Right lung (tissue), 5 donors: ENCODE results near the gene MFAP4. TPM values are rescaled to one million over a fixed set of nuclear protein-coding genes. Genes with fewer than 3 reads are reported as not detected.
A peak's percentile ranks its signal among the peaks of the same experiment; 100 is the strongest.

Experiments
- DNase-seq, 2 donors: peaks; one replicate each; pipeline ENCODE4 v3.0.0-alpha.2; 2013
- polyA plus RNA-seq, 5 donors: library from polyadenylated mRNA; unstranded; fragments of 120-200 nt; gene quantifications; one replicate each; pipeline versions ENCODE4 v1.2.1 to v1.2.3, GENCODE V29; 2013; ENCODE audit warnings: inconsistent platforms in 1 of 5, low replicate concordance in 1 of 5; ENCODE audit not compliant: insufficient read length in 5 of 5, insufficient read depth in 1 of 5

Gene MFAP4
- polyA plus RNA-seq, 5 donors = 445 to 675 (median 514) TPM

- DNase-seq = no peak
These were observed 12.9 kb downstream of the MFAP4 start for GRCh38 chr17:19374136-19374535.

DNA sequence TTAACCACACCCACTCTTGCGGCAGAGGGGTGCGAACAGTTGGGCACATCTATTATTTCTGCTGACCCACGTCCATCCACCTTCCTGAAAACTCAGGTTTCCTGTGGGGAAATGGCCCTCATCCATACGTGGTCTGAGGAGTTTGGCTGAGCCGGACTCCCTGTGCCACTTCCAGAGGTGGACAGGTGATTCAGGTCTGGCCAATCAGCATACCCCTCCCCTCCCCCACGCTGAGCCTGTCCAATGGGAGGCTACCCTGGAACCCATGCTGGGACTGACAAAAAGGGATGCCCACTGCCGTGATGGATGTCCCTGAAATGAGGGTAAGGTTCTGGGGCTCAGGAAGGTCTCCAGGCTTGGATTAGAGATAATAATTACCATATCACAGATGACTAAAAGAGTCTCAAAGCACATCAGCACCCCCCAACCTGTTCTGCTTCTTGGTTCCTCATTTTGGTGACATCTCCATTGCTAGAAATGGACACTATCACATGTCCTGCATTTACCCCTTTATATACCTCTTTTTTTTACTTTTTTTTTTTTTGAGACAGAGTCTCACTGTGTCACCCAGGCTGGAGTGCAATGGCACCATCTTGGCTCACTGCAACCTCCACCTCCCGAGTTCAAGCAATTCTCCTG is 14.0 kb downstream of the MFAP4 start:
- DNase-seq = no peak

DNA sequence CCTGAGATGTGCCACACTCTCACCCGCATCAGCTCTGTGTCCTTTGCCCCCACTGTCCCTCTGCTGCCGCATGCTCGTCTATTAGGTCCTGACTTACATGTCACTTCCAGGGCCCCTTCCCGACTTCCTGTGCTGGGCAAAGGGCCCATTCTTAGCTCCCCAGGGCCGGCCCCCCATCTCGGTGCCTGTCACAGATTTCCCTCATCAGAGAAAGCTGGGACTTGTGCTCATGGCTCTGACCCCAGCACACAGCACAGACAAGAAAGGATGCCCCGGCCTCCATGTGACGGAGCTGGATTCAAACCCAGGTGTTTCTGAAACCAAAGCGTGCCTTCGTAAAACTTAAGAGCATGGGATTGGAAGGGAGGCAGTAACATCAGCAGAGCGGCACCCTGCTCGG is 14.6 kb downstream of the MFAP4 start:
- no peak for DNase-seq

- DNase-seq = no peak
These were observed 15.0 kb downstream of the MFAP4 start for GRCh38 chr17:19372011-19372370.

DNA sequence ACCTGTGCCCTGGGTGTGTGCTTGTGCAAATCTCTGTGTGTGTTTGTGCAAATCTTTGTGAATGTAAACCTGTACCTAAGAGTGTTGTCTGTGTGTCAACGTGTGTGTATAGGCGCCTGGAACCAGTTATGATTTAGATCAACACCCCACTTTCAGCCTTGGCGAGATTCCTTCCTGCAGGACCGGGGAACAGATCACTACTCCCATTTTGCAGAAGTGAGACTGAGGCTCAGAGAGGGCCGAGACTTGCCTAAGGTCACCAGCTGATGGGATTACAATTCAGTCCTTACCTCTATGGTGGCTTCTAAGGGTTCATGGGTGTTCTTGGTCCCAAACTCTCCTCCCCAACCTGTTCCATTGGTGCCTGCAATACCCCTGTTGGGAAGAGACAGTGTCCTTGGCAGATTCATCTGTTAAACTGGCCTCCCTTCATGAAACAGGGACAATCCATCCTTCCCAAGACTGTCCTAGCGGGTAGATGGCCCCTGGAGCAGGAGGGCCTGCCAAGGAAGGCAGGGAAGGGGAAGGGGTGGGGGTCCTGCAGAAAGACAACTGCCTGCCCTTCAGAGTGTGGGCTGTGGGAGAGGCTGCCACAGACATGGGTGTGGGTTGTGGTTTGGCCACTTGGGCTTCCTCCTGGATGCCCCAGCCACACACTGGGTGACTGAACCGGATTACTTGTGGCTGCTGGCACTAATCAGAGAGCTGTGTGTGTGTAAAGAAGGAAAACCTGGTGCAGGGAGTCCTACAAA is 15.6 kb downstream of the MFAP4 start:
- DNase-seq = no peak

DNA sequence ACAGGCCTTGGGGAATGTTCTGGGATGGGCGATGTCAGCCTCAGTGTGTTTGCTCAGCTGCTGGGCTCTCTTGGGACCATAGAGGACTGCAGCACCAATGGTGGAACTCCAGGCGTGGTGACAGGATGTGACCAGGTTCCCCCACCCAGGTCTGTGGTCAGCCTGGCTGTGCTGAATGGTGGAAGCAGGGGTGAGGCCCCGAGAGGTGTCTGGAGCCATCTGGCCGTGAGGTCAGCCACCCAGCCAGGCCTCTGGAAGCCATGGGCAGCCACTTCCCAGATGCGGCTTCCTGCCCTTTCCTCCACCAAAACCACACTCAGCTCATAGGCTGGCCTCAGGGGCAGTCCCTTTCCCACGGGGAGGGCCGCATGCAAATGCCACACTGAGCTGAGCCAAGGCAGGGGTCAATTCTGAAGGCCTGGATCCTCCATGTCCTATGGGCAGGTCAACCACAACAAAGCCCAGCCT is 16.5 kb downstream of the MFAP4 start:
- DNase-seq = no peak

- no peak for DNase-seq
These were observed 17.0 kb downstream of the MFAP4 start for GRCh38 chr17:19369846-19370492.

- DNase-seq = no peak
These were observed 17.7 kb downstream of the MFAP4 start for GRCh38 chr17:19369107-19369778.

- no peak for DNase-seq
These were observed 18.8 kb downstream of the MFAP4 start for GRCh38 chr17:19368229-19368628.

DNA sequence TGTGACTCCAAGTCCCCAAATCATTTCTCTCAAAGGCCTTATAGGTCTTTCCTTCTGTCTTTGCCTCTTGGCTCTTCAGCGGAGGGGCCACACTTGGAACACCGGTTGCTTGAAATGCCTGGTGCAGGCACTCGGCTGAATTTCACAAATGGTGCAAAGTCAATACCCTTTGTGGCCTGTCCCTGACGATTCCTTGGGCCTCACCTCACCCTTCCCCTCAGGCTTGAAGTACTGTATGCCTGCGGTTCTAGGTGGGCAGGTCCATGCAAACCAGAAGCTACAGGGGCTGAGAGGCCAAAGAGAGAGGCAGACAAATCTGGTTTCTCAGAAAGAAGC is 20.4 kb downstream of the MFAP4 start:
- DNase-seq = no peak

DNA sequence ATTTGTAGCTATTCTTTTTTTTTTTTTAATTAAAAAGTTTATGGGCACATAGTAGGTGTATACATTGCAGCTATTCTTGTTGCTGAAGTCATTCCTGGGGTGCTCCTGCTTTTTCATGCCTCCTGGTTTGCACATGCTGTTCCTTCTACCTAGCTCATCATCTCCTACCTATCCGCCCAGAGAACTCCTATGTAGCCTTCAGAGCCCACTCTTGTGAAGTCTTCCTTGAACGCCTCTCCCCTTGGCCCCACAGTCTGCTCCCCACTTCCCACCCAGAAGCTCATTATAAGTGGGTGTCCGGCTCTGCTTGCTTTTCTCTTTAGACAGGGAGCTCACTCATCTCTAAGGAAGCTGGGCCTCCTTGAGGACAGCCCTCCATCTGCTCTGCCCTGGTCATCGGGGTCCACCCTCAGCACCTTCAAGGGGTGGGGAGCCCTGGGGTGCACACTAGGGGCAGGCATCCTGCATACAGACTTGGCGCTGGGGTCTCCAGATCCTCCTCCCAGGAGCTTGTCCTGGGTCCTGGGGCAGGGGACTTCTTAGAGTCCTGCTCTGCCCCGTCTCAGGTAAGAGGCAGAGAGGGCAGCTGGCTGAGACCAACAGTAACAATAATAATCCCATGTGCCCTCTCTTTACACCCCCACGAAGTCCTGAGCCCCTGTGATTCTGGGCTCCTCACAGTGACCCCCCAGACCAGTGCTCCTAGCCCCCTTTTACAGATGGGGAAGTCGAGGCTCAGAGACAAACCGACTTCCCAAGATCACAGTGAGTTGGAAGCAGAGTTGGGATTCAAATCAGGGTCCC is 21.0 kb downstream of the MFAP4 start:
- DNase-seq = no peak

GRCh38 chr17:19365499-19365817 is 21.5 kb downstream of the MFAP4 start:
- DNase-seq = no peak

GRCh38 chr17:19364699-19365498 is 22.1 kb downstream of the MFAP4 start:
- no peak for DNase-seq

GRCh38 chr17:19363460-19364035 is 23.4 kb downstream of the MFAP4 start:
- no peak for DNase-seq

DNA sequence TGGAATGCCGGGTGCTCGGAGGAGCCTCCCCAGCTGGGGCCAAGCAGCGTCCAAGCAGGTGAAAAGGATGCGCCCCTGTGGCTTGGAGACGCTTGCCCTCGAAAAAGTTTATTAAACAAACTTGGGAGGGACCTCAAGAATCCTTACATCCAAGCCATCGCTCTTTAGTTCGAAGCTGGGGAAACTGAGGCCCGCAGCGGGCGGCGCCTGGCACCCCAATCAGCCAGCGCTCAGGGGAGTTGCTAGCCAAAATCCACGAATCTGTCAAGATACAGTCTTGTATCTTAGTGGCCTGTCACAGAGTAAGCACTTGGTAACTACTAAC is 23.9 kb downstream of the MFAP4 start:
- DNase-seq = no peak

DNA sequence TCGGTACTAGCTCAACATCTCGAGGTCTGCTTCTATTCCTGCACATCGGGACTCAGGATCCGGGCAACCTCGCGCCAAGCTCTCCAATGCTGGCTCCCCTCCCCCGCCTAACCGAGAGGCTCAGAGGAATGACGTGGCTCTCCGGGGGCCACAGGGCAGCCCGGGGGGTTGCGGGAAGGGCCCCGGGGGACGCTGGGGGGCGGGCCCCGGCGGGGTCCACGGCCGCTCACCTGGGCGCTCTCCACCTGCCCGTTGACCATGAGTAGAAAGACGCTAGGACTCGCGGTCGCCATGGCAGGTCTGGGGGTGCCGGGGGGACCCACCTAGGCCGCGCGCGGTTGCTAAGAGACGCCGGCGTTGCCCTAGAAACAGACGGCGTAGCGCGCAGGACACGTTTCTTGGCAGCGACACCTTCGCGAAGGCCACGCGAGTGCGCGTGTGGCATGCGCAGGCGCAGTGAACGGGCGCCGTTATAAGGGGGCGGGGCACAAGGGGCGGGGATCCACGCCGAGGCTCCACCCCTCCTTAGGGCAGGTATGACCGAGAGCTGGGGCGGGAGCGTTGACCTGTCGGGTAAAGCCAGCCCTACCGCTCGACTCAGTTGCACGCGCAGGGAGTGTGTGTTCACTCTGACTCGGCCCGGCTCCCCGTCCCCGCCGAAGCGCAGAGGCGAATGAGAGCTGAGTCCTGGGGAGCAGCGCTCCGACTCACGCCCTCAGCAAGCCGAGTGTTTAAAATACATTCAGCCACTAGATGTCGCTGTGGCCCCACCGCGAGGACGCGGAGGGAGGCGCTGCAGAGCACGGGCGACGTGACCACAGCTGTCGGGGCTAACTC is 24.5 kb downstream of the MFAP4 start, which contains the start of gene B9D1:
Gene B9D1 (minus strand): TSS at position 447 of the 837 bp plus-strand sequence. CDS start 154 bp downstream, at position 293.
- DNase-seq = peak; percentile 95 to 97

DNA sequence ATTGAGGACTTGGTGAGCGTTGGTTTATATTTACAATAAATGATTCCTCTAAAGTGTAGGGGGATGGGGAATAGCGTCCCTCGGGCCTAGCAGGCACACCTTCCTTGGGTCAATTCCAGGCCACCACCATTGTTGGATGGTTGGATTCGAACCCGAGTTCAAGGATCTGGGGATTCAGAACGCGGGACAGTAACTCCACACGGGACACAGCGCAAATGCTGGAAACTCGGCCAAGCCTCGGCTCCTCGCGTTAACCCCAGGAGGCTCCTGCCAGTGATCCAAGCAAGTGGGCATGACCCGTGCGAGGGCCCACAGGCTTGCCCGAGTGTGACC is 25.1 kb downstream of the MFAP4 start:
- no peak for DNase-seq

- DNase-seq = no peak
These were observed 25.7 kb downstream of the MFAP4 start for GRCh38 chr17:19361326-19361725.

DNA sequence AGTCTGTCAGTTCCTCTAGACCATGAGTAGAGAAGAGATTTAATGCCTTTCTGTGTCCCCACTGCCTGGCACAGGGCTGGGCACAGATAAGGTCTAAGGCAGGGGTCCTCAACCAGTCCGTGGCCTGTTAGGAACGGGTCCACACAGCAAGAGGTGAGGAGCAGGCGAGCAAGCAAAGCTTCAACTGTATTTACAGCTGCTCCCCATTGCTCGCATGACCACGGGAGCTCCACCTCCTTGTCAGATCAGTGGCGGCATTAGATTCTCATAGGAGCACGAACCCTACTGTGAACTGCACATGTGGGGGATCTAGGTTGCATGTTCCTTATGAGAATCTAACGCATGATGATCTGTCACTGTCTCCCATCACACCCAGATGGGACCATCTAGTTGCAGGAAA is 26.2 kb downstream of the MFAP4 start:
- DNase-seq = no peak

DNA sequence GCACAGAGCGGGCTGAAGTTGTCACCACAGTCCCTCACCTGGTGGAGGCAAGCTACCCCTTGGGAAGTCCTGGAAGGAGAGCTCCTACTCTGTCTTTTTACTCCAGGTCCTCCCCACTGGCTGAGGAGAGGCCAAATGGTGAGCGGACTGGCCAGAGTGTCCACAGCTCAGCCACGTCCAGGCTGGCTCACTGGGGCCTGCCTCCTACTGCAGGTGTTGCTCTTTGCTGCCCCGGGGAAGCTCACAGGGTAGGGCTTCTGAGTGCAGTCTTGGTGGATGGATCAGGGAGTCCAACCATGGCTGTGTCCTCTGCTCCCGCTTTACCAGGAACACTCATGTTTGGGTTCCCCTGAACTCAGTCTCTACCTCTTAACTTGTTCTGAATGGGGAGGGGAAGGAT is 27.1 kb downstream of the MFAP4 start:
- DNase-seq = no peak
